IPS-15b (cell line): ENCODE data around the gene CHTF8.
"Not testable (repeated sequence)": the region's sequence is repeated elsewhere in the genome, so short reads cannot be mapped to it uniquely, and the experiment has no call there.

Experiments used
- H3K27me3 ChIP-seq: one replicate; pipeline ENCODE4 v1.6.1; 2013; ENCODE audit warnings: low read length; ENCODE audit not compliant: control insufficient read depth, insufficient read depth
- H3K36me3 ChIP-seq: one replicate; pipeline ENCODE4 v1.6.1; 2013; ENCODE audit warnings: low read length; ENCODE audit not compliant: control insufficient read depth, insufficient read depth
- H3K4me1 ChIP-seq: one replicate; pipeline ENCODE4 v1.6.1; 2013; ENCODE audit warnings: mild to moderate bottlenecking, low read length; ENCODE audit not compliant: control insufficient read depth, insufficient read depth
- H3K4me3 ChIP-seq: one replicate; pipeline ENCODE4 v1.5.1; 2013; ENCODE audit warnings: low read depth, low read length
- H3K9ac ChIP-seq: one replicate; pipeline ENCODE4 v1.6.1; 2013; ENCODE audit warnings: low read depth, mild to moderate bottlenecking, low read length
- H3K9me3 ChIP-seq: one replicate; pipeline ENCODE4 v1.6.1; 2013; ENCODE audit warnings: mild to moderate bottlenecking, low read length; ENCODE audit not compliant: control insufficient read depth, insufficient read depth

CHTF8 gene

GRCh38 chr16:69131167-69131838, 1.1 kb downstream of the CHTF8 start:
- Histone ChIP-seq H3K36me3 (no peaks in the 10 kb centered on the region), H3K4me3 (peak overlapping the region; percentile 91), H3K27me3 (no peaks in the 10 kb centered on the region), H3K9ac (peak overlapping the region; percentile 81), H3K4me1 (peaks cover 12% of the 10 kb centered on the region), H3K9me3 (no peaks in the 10 kb centered on the region)

- Histone ChIP-seq H3K36me3 (no peaks in the 10 kb centered on the region), H3K4me1 (peaks cover 12% of the 10 kb centered on the region), H3K9ac (peak overlapping the region; percentile 81), H3K9me3 (no peaks in the 10 kb centered on the region), H3K4me3 (peak overlapping the region; percentile 91), H3K27me3 (no peaks in the 10 kb centered on the region)
Observed at GRCh38 chr16:69130461-69130860, 1.9 kb downstream of the CHTF8 start.

GRCh38 chr16:69127966-69128510, 4.3 kb downstream of the CHTF8 start:
- H3K4me3 ChIP-seq: no peak overlapping the region
- no peaks in the 10 kb centered on the region for H3K36me3 ChIP-seq

GRCh38 chr16:69126801-69127200, 5.6 kb downstream of the CHTF8 start:
- not testable (repeated sequence) for H3K4me3 ChIP-seq, H3K9me3 ChIP-seq, H3K9ac ChIP-seq, H3K27me3 ChIP-seq, H3K36me3 ChIP-seq
- H3K4me1 ChIP-seq: peaks cover 12% of the 10 kb centered on the region

More at GRCh38 chr16:69127966-69128510, 4.3 kb downstream of the CHTF8 start:
- Histone ChIP-seq H3K9ac (no peak overlapping the region), H3K9me3 (no peaks in the 10 kb centered on the region), H3K27me3 (no peaks in the 10 kb centered on the region), H3K4me1 (peaks cover 12% of the 10 kb centered on the region)

GRCh38 chr16:69126221-69126620, 6.2 kb downstream of the CHTF8 start:
- no peak overlapping the region for H3K9ac ChIP-seq
- no peaks in the 10 kb centered on the region for H3K27me3 ChIP-seq
- H3K9me3 ChIP-seq: no peaks in the 10 kb centered on the region
- H3K4me1 ChIP-seq: peaks cover 12% of the 10 kb centered on the region
- H3K36me3 ChIP-seq: no peaks in the 10 kb centered on the region
- no peak overlapping the region for H3K4me3 ChIP-seq

GRCh38 chr16:69124961-69125360, 7.4 kb downstream of the CHTF8 start:
- H3K9me3 ChIP-seq, H3K4me3 ChIP-seq, H3K4me1 ChIP-seq, H3K27me3 ChIP-seq, H3K9ac ChIP-seq: not testable (repeated sequence)
- H3K36me3 ChIP-seq: peaks cover 12% of the 10 kb centered on the region

- H3K4me1 ChIP-seq, H3K4me3 ChIP-seq, H3K9me3 ChIP-seq, H3K9ac ChIP-seq, H3K27me3 ChIP-seq: not testable (repeated sequence)
- H3K36me3 ChIP-seq: peaks cover 18% of the 10 kb centered on the region
Observed at GRCh38 chr16:69124406-69124805, 8.0 kb downstream of the CHTF8 start.

GRCh38 chr16:69123910-69124309, 8.5 kb downstream of the CHTF8 start:
- H3K36me3 ChIP-seq: peaks cover 22% of the 10 kb centered on the region
- no peaks in the 10 kb centered on the region for H3K27me3 ChIP-seq
- H3K9me3 ChIP-seq: no peaks in the 10 kb centered on the region
- H3K4me3 ChIP-seq: no peak overlapping the region
- no peak overlapping the region for H3K9ac ChIP-seq
- H3K4me1 ChIP-seq: no peaks in the 10 kb centered on the region

GRCh38 chr16:69120096-69120664, 12.2 kb downstream of the CHTF8 start:
- no peak overlapping the region for H3K9ac ChIP-seq
- no peaks in the 10 kb centered on the region for H3K27me3 ChIP-seq
- no peak overlapping the region for H3K4me3 ChIP-seq
- H3K36me3 ChIP-seq: peaks cover 45% of the 10 kb centered on the region
- H3K4me1 ChIP-seq: no peaks in the 10 kb centered on the region
- no peaks in the 10 kb centered on the region for H3K9me3 ChIP-seq

GRCh38 chr16:69119536-69119935, 12.9 kb downstream of the CHTF8 start:
- Histone ChIP-seq H3K9ac (no peak overlapping the region), H3K36me3 (peaks cover 51% of the 10 kb centered on the region)

GRCh38 chr16:69118994-69119393, 13.4 kb downstream of the CHTF8 start:
- Histone ChIP-seq H3K36me3 (peaks cover 56% of the 10 kb centered on the region), H3K9me3 (no peaks in the 10 kb centered on the region), H3K4me3 (no peak overlapping the region), H3K4me1 (no peaks in the 10 kb centered on the region), H3K9ac (no peak overlapping the region), H3K27me3 (no peaks in the 10 kb centered on the region)

More at GRCh38 chr16:69119536-69119935, 12.9 kb downstream of the CHTF8 start:
- H3K4me3 ChIP-seq: no peak overlapping the region
- no peaks in the 10 kb centered on the region for H3K27me3 ChIP-seq
- no peaks in the 10 kb centered on the region for H3K9me3 ChIP-seq
- H3K4me1 ChIP-seq: no peaks in the 10 kb centered on the region

- no peaks in the 10 kb centered on the region for H3K4me1 ChIP-seq
- no peaks in the 10 kb centered on the region for H3K9me3 ChIP-seq
- no peaks in the 10 kb centered on the region for H3K27me3 ChIP-seq
- H3K36me3 ChIP-seq: peaks cover 61% of the 10 kb centered on the region
- no peak overlapping the region for H3K4me3 ChIP-seq
- H3K9ac ChIP-seq: no peak overlapping the region
Observed at GRCh38 chr16:69118468-69118867, 13.9 kb downstream of the CHTF8 start.
